SIG-M5 (cell line): ENCODE results near the gene CELSR3.

Experiments used
- DNase-seq: peaks from one replicate; lab custom pipeline; 2025; lab: John Stamatoyannopoulos, UW

The CELSR3 gene

GRCh38 chr3:48599509-48600285 is 63.0 kb downstream of the CELSR3 start:
- DNase-seq, result no peak

- DNase-seq, result no peak
Observed at GRCh38 chr3:48599077-48599501, 63.6 kb downstream of the CELSR3 start.

GRCh38 chr3:48598323-48599076 is 64.2 kb downstream of the CELSR3 start:
- DNase-seq, result no peak

GRCh38 chr3:48597408-48597800 is 65.3 kb downstream of the CELSR3 start:
- DNase-seq, result no peak

- DNase-seq, result no peak
Observed at GRCh38 chr3:48596676-48597407, 65.8 kb downstream of the CELSR3 start.

- no peak for DNase-seq
Observed at GRCh38 chr3:48596157-48596556, 66.5 kb downstream of the CELSR3 start.

GRCh38 chr3:48595526-48596121 is 67.1 kb downstream of the CELSR3 start:
- no peak for DNase-seq

- no peak for DNase-seq
Observed at GRCh38 chr3:48595075-48595525, 67.6 kb downstream of the CELSR3 start, which contains the start of gene COL7A1. Gene COL7A1 (minus strand): TSS chr3:48595329. CDS start chr3:48595159, 170 bp downstream.

- DNase-seq, result no peak
Observed at GRCh38 chr3:48594417-48595049, 68.2 kb downstream of the CELSR3 start.

- DNase-seq, result no peak
Observed at GRCh38 chr3:48593337-48593736, 69.3 kb downstream of the CELSR3 start.

GRCh38 chr3:48592519-48593087 is 70.1 kb downstream of the CELSR3 start:
- DNase-seq, result no peak

GRCh38 chr3:48591886-48592518 is 70.7 kb downstream of the CELSR3 start:
- DNase-seq, result no peak

- DNase-seq, result no peak
Observed at GRCh38 chr3:48591436-48591835, 71.2 kb downstream of the CELSR3 start.

- DNase-seq, result no peak
Observed at GRCh38 chr3:48588230-48588629, 74.5 kb downstream of the CELSR3 start.

GRCh38 chr3:48587686-48588085 is 75.0 kb downstream of the CELSR3 start:
- DNase-seq, result no peak
